Thyroid gland (tissue), 4 donors: ENCODE results near the gene DLG2.

Experiments
- POLR2A ChIP-seq, 2 donors: fragments of 450-650 bp; IDR thresholded peaks; one replicate each; pipeline ENCODE4 v1.6.1; 2017; ENCODE audit warnings: antibody characterized with exemption in 2 of 2, mild to moderate bottlenecking in 2 of 2, moderate library complexity in 1 of 2
- TF ChIP-seq, protein P1 (sequence below), 6 experiments: fragments of 200-600 bp in 3 of 6; fragments of 450-650 bp in 3 of 6; sonication (generic) in 3 of 6; IDR thresholded peaks; one replicate each; pipeline ENCODE4 v1.5.1; 2016 to 2019; ENCODE audit warnings: antibody characterized with exemption in 6 of 6, mild to moderate bottlenecking in 2 of 6, inconsistent platforms in 1 of 6, moderate library complexity in 1 of 6

DNA sequence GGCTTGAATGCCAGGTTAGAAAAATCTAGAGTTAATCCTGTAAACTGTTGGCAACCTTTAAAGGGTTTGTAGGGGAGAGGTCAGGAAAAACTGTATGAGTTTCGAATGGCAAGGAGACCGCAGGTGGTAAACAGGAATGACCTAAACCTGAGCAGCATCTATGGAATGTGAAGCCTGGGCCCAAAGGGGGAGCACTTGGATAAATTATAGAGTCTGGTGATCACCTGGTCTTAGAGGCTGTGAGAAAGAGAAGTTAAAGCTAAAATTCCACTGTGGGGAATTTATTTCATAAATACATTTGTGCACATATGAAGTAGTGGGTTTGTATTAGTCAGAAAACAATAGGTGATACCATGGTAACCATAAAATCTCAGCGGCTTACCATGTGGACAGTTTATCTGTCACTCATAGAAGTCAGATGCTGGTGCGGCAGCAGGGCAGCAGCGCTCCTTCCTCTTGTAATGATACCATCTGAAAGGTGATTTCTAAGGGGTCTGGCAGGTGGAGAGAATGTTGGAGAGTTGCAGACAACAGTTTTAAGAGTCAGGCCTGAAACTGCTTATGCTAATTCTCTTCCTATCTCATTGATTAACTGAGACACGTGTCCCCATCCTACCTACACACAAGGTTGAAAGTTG lies 1236.6 kb downstream of the DLG2 start:
- no peak for TF ChIP-seq POLR2A (IDR thresholded peaks at IDR 0.05)
- TF ChIP-seq, protein P1, sequence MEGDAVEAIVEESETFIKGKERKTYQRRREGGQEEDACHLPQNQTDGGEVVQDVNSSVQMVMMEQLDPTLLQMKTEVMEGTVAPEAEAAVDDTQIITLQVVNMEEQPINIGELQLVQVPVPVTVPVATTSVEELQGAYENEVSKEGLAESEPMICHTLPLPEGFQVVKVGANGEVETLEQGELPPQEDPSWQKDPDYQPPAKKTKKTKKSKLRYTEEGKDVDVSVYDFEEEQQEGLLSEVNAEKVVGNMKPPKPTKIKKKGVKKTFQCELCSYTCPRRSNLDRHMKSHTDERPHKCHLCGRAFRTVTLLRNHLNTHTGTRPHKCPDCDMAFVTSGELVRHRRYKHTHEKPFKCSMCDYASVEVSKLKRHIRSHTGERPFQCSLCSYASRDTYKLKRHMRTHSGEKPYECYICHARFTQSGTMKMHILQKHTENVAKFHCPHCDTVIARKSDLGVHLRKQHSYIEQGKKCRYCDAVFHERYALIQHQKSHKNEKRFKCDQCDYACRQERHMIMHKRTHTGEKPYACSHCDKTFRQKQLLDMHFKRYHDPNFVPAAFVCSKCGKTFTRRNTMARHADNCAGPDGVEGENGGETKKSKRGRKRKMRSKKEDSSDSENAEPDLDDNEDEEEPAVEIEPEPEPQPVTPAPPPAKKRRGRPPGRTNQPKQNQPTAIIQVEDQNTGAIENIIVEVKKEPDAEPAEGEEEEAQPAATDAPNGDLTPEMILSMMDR (IDR thresholded peaks at IDR 0.05): no peak
